GM19043 (cell line): Measurements from ENCODE around the gene PCNA.
A peak's percentile ranks its signal among the peaks of the same experiment; 100 is the strongest.
"Not testable (repeated sequence)": the region's sequence is repeated elsewhere in the genome, so short reads cannot be mapped to it uniquely, and the experiment has no call there.

Source experiments
- ATAC-seq: cut with Tn5 transposase; IDR thresholded peaks from one replicate; pipeline ENCODE4 v1.9.1; 2021; ENCODE audit warnings: low read depth; ENCODE audit not compliant: unreplicated experiment

Gene PCNA

GRCh38 chr20:5104479-5104878, 15.3 kb downstream of the PCNA start:
- no peak for ATAC-seq

GRCh38 chr20:5100684-5101347, 18.9 kb downstream of the PCNA start:
- ATAC-seq: no peak

GRCh38 chr20:5099909-5100308, 19.8 kb downstream of the PCNA start:
- ATAC-seq: not testable (repeated sequence)

GRCh38 chr20:5099009-5099408, 20.7 kb downstream of the PCNA start:
- not testable (repeated sequence) for ATAC-seq

GRCh38 chr20:5096463-5096862, 23.3 kb downstream of the PCNA start:
- no peak for ATAC-seq

GRCh38 chr20:5095931-5096330, 23.8 kb downstream of the PCNA start:
- no peak for ATAC-seq

- no peak for ATAC-seq
These were observed 24.3 kb downstream of the PCNA start for GRCh38 chr20:5095454-5095853.

- ATAC-seq: no peak
These were observed 26.9 kb downstream of the PCNA start for GRCh38 chr20:5092765-5093339.

GRCh38 chr20:5091902-5092301, 27.9 kb downstream of the PCNA start:
- ATAC-seq: no peak

GRCh38 chr20:5090191-5090590, 29.6 kb downstream of the PCNA start:
- ATAC-seq: peak; percentile 68

GRCh38 chr20:5088688-5089087, 31.1 kb downstream of the PCNA start:
- no peak for ATAC-seq

GRCh38 chr20:5085380-5085779, 34.4 kb downstream of the PCNA start:
- no peak for ATAC-seq

- ATAC-seq: no peak
These were observed 39.3 kb downstream of the PCNA start for GRCh38 chr20:5080384-5080877.

GRCh38 chr20:5078399-5078958, 41.3 kb downstream of the PCNA start:
- ATAC-seq: peak; percentile 89

- ATAC-seq: no peak
These were observed 41.9 kb downstream of the PCNA start for GRCh38 chr20:5077761-5078387.

- ATAC-seq: not testable (repeated sequence)
These were observed 42.8 kb downstream of the PCNA start for GRCh38 chr20:5076913-5077312.

- ATAC-seq: no peak
These were observed 45.5 kb downstream of the PCNA start for GRCh38 chr20:5074232-5074674.

GRCh38 chr20:5073660-5074231, 46.0 kb downstream of the PCNA start:
- no peak for ATAC-seq

GRCh38 chr20:5072756-5073659, 46.8 kb downstream of the PCNA start:
- ATAC-seq: no peak

GRCh38 chr20:5071942-5072341, 47.8 kb downstream of the PCNA start:
- ATAC-seq: not testable (repeated sequence)
